Measurements from ENCODE around the gene KIAA0319L.
"Not testable (repeated sequence)": the region's sequence is repeated elsewhere in the genome, so short reads cannot be mapped to it uniquely, and the experiment has no call there.

KIAA0319L gene

GRCh38 chr1:35591211-35591610 is 34.0 kb upstream of the KIAA0319L start:
- Histone ChIP-seq H3K4me3 (ENCODE audit: low read length) (no peak overlapping the region), H3K36me3 (ENCODE audit: control insufficient read depth, insufficient read depth, low read length) (peaks cover 3% of the 10 kb centered on the region), H3K27me3 (ENCODE audit: control insufficient read depth, insufficient read depth, low read length) (no peaks in the 10 kb centered on the region), H3K27ac (ENCODE audit: low read depth, low read length) (no peak overlapping the region), H3K9ac (ENCODE audit: low read length) (no peak overlapping the region), H3K4me1 (ENCODE audit: control insufficient read depth, insufficient read depth, low read length) (no peaks in the 10 kb centered on the region)

- Histone ChIP-seq H3K27me3 (ENCODE audit: control insufficient read depth, insufficient read depth, low read length) (no peaks in the 10 kb centered on the region), H3K4me3 (ENCODE audit: low read length) (no peak overlapping the region)
These were observed 33.4 kb upstream of the KIAA0319L start for GRCh38 chr1:35590476-35591040.

GRCh38 chr1:35589516-35590427 is 32.6 kb upstream of the KIAA0319L start:
- Histone ChIP-seq H3K27me3 (ENCODE audit: control insufficient read depth, insufficient read depth, low read length) (no peaks in the 10 kb centered on the region), H3K27ac (ENCODE audit: low read depth, low read length) (no peak overlapping the region), H3K4me1 (ENCODE audit: control insufficient read depth, insufficient read depth, low read length) (no peaks in the 10 kb centered on the region), H3K9ac (ENCODE audit: low read length) (no peak overlapping the region), H3K36me3 (ENCODE audit: control insufficient read depth, insufficient read depth, low read length) (peaks cover 3% of the 10 kb centered on the region), H3K4me3 (ENCODE audit: low read length) (no peak overlapping the region)

More at GRCh38 chr1:35590476-35591040, 33.4 kb upstream of the KIAA0319L start:
- H3K36me3 ChIP-seq (ENCODE audit: control insufficient read depth, insufficient read depth, low read length): peaks cover 3% of the 10 kb centered on the region
- no peak overlapping the region for H3K27ac ChIP-seq (ENCODE audit: low read depth, low read length)
- H3K9ac ChIP-seq (ENCODE audit: low read length): no peak overlapping the region
- H3K4me1 ChIP-seq (ENCODE audit: control insufficient read depth, insufficient read depth, low read length): no peaks in the 10 kb centered on the region

DNA sequence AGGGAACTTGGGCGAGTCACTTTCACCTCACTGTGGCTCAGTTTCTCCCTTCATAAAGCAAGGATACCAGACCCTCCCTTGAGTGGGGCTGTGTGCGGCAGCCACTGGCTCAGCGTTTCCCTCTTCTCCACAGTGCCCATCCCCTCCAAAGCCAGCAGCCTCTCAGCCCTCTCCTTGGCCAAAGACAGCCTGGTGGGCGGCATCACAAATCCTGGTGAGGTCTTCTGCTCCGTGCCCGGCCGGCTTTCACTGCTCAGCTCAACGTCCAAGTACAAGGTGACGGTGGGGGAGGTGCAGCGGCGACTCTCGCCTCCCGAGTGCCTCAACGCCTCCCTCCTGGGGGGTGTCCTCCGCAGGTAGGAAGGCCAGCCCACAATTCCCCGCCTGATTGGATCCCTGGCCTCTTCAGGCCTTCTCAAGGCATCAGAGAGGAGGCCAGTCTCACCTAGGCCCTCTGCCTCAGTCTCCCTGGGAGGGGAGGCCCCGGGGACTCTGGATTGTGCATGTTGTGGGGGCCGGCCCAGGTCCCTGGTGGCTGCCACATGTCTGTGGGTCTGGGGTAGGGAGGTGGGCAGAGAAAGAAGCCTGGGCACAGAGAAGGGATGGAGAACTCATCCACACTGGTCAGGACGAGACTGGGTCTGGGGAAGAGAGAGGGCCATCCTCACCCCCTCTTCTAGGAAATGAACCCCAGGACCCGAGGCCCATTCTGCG is 31.2 kb upstream of the KIAA0319L start:
- Histone ChIP-seq H3K27ac (ENCODE audit: low read depth, low read length) (no peak overlapping the region), H3K9ac (ENCODE audit: low read length) (no peak overlapping the region), H3K4me1 (ENCODE audit: control insufficient read depth, insufficient read depth, low read length) (no peaks in the 10 kb centered on the region), H3K36me3 (ENCODE audit: control insufficient read depth, insufficient read depth, low read length) (peaks cover 3% of the 10 kb centered on the region), H3K4me3 (ENCODE audit: low read length) (no peak overlapping the region), H3K27me3 (ENCODE audit: control insufficient read depth, insufficient read depth, low read length) (no peaks in the 10 kb centered on the region)

DNA sequence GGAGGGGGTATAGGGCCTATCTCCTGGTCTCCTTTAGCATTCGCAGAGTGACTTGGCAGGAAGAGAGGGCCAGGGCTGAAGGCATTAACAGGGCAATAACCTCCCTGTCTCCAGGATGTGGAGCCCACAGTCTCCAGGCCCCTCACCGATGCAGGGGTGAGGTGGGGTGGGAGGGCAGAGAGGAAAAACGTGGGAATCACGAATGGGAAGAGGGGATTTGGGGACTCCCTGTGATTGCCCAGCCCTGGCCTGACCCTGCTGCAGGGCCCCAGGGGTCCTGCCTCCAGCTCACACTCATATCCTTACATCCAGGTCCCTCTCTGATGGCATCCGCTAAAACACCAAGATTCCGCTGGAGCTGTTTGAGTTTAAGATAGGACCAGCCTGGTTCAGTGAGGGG is 30.5 kb upstream of the KIAA0319L start:
- no peak overlapping the region for H3K27ac ChIP-seq (ENCODE audit: low read depth, low read length)
- H3K4me3 ChIP-seq (ENCODE audit: low read length): no peak overlapping the region
- no peaks in the 10 kb centered on the region for H3K27me3 ChIP-seq (ENCODE audit: control insufficient read depth, insufficient read depth, low read length)

GRCh38 chr1:35586808-35587207 is 29.6 kb upstream of the KIAA0319L start:
- Histone ChIP-seq H3K4me1 (ENCODE audit: control insufficient read depth, insufficient read depth, low read length) (no peaks in the 10 kb centered on the region), H3K4me3 (ENCODE audit: low read length) (no peak overlapping the region), H3K27me3 (ENCODE audit: control insufficient read depth, insufficient read depth, low read length) (no peaks in the 10 kb centered on the region), H3K36me3 (ENCODE audit: control insufficient read depth, insufficient read depth, low read length) (peaks cover 3% of the 10 kb centered on the region), H3K27ac (ENCODE audit: low read depth, low read length) (no peak overlapping the region), H3K9ac (ENCODE audit: low read length) (no peak overlapping the region)

More for the DNA sequence above, 30.5 kb upstream of the KIAA0319L start:
- Histone ChIP-seq H3K9ac (ENCODE audit: low read length) (no peak overlapping the region), H3K36me3 (ENCODE audit: control insufficient read depth, insufficient read depth, low read length) (peaks cover 3% of the 10 kb centered on the region), H3K4me1 (ENCODE audit: control insufficient read depth, insufficient read depth, low read length) (no peaks in the 10 kb centered on the region)

DNA sequence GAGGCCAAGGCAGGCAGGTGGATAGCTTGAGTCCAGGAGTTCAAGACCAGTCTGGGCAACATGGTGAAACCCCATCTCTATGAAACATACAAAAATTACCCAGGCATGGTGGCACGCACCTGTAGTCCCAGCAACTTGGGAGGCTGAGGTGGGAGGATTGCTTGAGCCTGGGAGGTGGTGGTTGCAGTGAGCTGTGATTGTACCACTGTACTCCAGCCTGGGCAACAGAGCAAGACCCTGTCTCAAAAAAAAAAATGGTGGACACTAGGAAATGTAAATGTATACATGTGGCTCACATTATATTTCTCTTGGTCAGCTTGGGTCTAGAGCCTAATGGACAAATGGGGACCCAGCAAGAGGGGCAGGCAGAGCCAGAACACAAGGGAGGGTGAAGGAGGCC is 28.6 kb upstream of the KIAA0319L start:
- H3K4me3 ChIP-seq (ENCODE audit: low read length); H3K4me1 ChIP-seq (ENCODE audit: control insufficient read depth, insufficient read depth, low read length); H3K27ac ChIP-seq (ENCODE audit: low read depth, low read length); H3K9ac ChIP-seq (ENCODE audit: low read length); H3K36me3 ChIP-seq (ENCODE audit: control insufficient read depth, insufficient read depth, low read length); H3K27me3 ChIP-seq (ENCODE audit: control insufficient read depth, insufficient read depth, low read length): not testable (repeated sequence)

DNA sequence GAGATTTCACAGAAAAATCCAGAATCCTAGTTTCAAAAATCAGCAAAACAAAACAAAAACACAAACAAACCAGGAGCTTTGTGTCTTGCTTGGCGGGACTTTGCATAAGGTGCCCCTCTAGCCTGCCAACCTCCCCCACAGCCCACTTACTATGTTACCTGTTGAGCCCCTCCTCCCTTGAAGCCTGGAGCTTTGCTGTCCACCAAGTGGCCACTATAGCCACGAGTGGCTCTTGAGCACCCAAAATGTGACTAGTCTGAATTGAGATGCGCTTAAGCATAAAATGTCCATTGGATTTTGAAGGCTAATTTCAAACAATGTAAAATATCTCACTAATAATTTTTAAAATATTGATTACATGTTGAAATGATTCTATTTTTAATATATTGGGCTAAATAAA is 28.1 kb upstream of the KIAA0319L start:
- no peaks in the 10 kb centered on the region for H3K4me1 ChIP-seq (ENCODE audit: control insufficient read depth, insufficient read depth, low read length)
- no peak overlapping the region for H3K27ac ChIP-seq (ENCODE audit: low read depth, low read length)
- no peaks in the 10 kb centered on the region for H3K36me3 ChIP-seq (ENCODE audit: control insufficient read depth, insufficient read depth, low read length)
- no peak overlapping the region for H3K4me3 ChIP-seq (ENCODE audit: low read length)
- no peak overlapping the region for H3K9ac ChIP-seq (ENCODE audit: low read length)
- no peaks in the 10 kb centered on the region for H3K27me3 ChIP-seq (ENCODE audit: control insufficient read depth, insufficient read depth, low read length)

GRCh38 chr1:35581621-35582020 is 24.4 kb upstream of the KIAA0319L start:
- H3K9ac ChIP-seq (ENCODE audit: low read length): not testable (repeated sequence)

DNA sequence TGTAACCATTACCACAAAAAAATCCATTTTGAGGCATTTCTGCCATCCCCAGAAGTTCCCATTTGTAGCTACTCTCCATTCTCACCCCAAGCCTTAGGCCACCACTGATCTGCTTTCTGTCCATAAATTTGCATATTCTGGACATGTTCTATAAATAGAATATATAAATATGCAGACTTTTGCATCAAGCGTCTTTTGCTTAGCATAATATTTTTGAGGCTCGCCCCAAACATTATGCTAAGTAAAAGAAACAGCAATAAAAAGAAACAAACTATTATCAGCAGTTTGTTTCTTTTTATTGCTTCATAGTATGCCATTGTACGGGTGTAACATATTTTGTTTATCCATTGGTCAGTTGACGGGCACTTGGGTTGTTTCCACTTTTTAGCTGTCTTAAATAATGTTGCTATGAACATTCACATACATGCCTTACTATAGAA is 23.8 kb upstream of the KIAA0319L start:
- Histone ChIP-seq H3K4me3 (ENCODE audit: low read length) (no peak overlapping the region), H3K9ac (ENCODE audit: low read length) (no peak overlapping the region), H3K27me3 (ENCODE audit: control insufficient read depth, insufficient read depth, low read length) (peaks cover 5% of the 10 kb centered on the region), H3K27ac (ENCODE audit: low read depth, low read length) (no peak overlapping the region), H3K36me3 (ENCODE audit: control insufficient read depth, insufficient read depth, low read length) (no peaks in the 10 kb centered on the region), H3K4me1 (ENCODE audit: control insufficient read depth, insufficient read depth, low read length) (no peaks in the 10 kb centered on the region)

More at GRCh38 chr1:35581621-35582020, 24.4 kb upstream of the KIAA0319L start:
- H3K36me3 ChIP-seq (ENCODE audit: control insufficient read depth, insufficient read depth, low read length); H3K27ac ChIP-seq (ENCODE audit: low read depth, low read length); H3K4me1 ChIP-seq (ENCODE audit: control insufficient read depth, insufficient read depth, low read length); H3K4me3 ChIP-seq (ENCODE audit: low read length); H3K27me3 ChIP-seq (ENCODE audit: control insufficient read depth, insufficient read depth, low read length): not testable (repeated sequence)

DNA sequence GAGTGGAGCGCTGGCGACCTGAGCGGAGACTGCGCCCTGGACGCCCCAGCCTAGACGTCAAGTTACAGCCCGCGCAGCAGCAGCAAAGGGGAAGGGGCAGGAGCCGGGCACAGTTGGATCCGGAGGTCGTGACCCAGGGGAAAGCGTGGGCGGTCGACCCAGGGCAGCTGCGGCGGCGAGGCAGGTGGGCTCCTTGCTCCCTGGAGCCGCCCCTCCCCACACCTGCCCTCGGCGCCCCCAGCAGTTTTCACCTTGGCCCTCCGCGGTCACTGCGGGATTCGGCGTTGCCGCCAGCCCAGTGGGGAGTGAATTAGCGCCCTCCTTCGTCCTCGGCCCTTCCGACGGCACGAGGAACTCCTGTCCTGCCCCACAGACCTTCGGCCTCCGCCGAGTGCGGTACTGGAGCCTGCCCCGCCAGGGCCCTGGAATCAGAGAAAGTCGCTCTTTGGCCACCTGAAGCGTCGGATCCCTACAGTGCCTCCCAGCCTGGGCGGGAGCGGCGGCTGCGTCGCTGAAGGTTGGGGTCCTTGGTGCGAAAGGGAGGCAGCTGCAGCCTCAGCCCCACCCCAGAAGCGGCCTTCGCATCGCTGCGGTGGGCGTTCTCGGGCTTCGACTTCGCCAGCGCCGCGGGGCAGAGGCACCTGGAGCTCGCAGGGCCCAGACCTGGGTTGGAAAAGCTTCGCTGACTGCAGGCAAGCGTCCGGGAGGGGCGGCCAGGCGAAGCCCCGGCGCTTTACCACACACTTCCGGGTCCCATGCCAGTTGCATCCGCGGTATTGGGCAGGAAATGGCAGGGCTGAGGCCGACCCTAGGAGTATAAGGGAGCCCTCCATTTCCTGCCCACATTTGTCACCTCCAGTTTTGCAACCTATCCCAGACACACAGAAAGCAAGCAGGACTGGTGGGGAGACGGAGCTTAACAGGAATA is 20.1 kb upstream of the KIAA0319L start:
- Histone ChIP-seq H3K27me3 (ENCODE audit: control insufficient read depth, insufficient read depth, low read length) (peaks cover 16% of the 10 kb centered on the region), H3K27ac (ENCODE audit: low read depth, low read length) (no peak overlapping the region), H3K4me3 (ENCODE audit: low read length) (peak overlapping the region; percentile 69), H3K36me3 (ENCODE audit: control insufficient read depth, insufficient read depth, low read length) (no peaks in the 10 kb centered on the region), H3K9ac (ENCODE audit: low read length) (peak overlapping the region; percentile 34), H3K4me1 (ENCODE audit: control insufficient read depth, insufficient read depth, low read length) (no peaks in the 10 kb centered on the region)

- not testable (repeated sequence) for H3K4me1 ChIP-seq (ENCODE audit: control insufficient read depth, insufficient read depth, low read length); H3K4me3 ChIP-seq (ENCODE audit: low read length)
- H3K27me3 ChIP-seq (ENCODE audit: control insufficient read depth, insufficient read depth, low read length): peaks cover 16% of the 10 kb centered on the region
These were observed 19.5 kb upstream of the KIAA0319L start for GRCh38 chr1:35576766-35577070.

More at GRCh38 chr1:35576766-35577070, 19.5 kb upstream of the KIAA0319L start:
- H3K27ac ChIP-seq (ENCODE audit: low read depth, low read length); H3K36me3 ChIP-seq (ENCODE audit: control insufficient read depth, insufficient read depth, low read length); H3K9ac ChIP-seq (ENCODE audit: low read length): not testable (repeated sequence)

Data from rectal smooth muscle tissue (tissue), 1 donor.